H9 (cell line): Measurements from ENCODE around the gene PRADC1. TPM values are rescaled to one million over a fixed set of nuclear protein-coding genes. Genes with fewer than 3 reads are reported as not detected.

ENCODE experiments used
- DNase-seq: peaks from one replicate; pipeline ENCODE4 v3.0.0-alpha.2; 2017
- H2AFZ ChIP-seq: one replicate; pipeline ENCODE4 v1.6.1; 2013; ENCODE audit warnings: mild to moderate bottlenecking, low read length, control low read depth, moderate library complexity
- H2AK5ac ChIP-seq: 2 replicates; pipeline ENCODE4 v1.6.1; 2013; ENCODE audit warnings: low read length, control low read depth, mixed read lengths; ENCODE audit not compliant: insufficient read length
- H2BK120ac ChIP-seq: one replicate; pipeline ENCODE4 v1.6.1; 2013; ENCODE audit warnings: low read depth, mild to moderate bottlenecking, low read length, control low read depth, inconsistent platforms; ENCODE audit not compliant: poor library complexity, severe bottlenecking
- H2BK12ac ChIP-seq: 2 replicates; pipeline ENCODE4 v1.6.1; 2013; ENCODE audit warnings: low read length, control low read depth, mixed read lengths, low read depth; ENCODE audit not compliant: insufficient read length
- H2BK15ac ChIP-seq: 2 replicates; pipeline ENCODE4 v1.6.1; 2013; ENCODE audit warnings: low read depth, low read length, control low read depth
- H2BK20ac ChIP-seq: one replicate; pipeline ENCODE4 v1.6.1; 2013; ENCODE audit warnings: low read depth, mild to moderate bottlenecking, low read length, control low read depth, inconsistent platforms; ENCODE audit not compliant: poor library complexity, severe bottlenecking
- H2BK5ac ChIP-seq: 2 replicates; pipeline ENCODE4 v1.6.1; 2013; ENCODE audit warnings: low read length, control low read depth, mixed read lengths; ENCODE audit not compliant: insufficient read length
- H3K14ac ChIP-seq: 2 replicates; pipeline ENCODE4 v1.6.1; 2013; ENCODE audit warnings: low read length, control low read depth; ENCODE audit not compliant: insufficient read depth
- H3K18ac ChIP-seq: 2 replicates; pipeline ENCODE4 v1.6.1; 2013; ENCODE audit warnings: low read depth, mild to moderate bottlenecking, mixed read lengths, low read length, control low read depth; ENCODE audit not compliant: insufficient read length
- H3K23ac ChIP-seq: 2 replicates; pipeline ENCODE4 v1.6.1; 2013; ENCODE audit warnings: low read length, control low read depth, mixed read lengths, low read depth; ENCODE audit not compliant: insufficient read length
- H3K23me2 ChIP-seq: 2 replicates; pipeline ENCODE4 v1.6.1; 2013; ENCODE audit warnings: low read depth, mild to moderate bottlenecking, mixed read lengths, low read length, control low read depth; ENCODE audit not compliant: insufficient read length, poor library complexity, severe bottlenecking
- H3K27ac ChIP-seq: 2 replicates; pipeline ENCODE4 v1.5.1; 2013; ENCODE audit warnings: low read length, control low read depth, mixed read lengths, low read depth; ENCODE audit not compliant: insufficient read length
- H3K27me3 ChIP-seq: 2 replicates; pipeline ENCODE4 v1.6.1; 2013; ENCODE audit warnings: low read length, control low read depth, inconsistent platforms; ENCODE audit not compliant: insufficient read depth
- H3K4ac ChIP-seq: 2 replicates; pipeline ENCODE4 v1.6.1; 2013; ENCODE audit warnings: low read depth, mild to moderate bottlenecking, control low read depth, inconsistent platforms, low read length, moderate library complexity
- H3K4me1 ChIP-seq: 2 replicates; pipeline ENCODE4 v1.6.1; 2013; ENCODE audit warnings: low read length, control low read depth, inconsistent platforms; ENCODE audit not compliant: insufficient read depth
- H3K4me2 ChIP-seq: 2 replicates; pipeline ENCODE4 v1.6.1; 2013; ENCODE audit warnings: low read length, control low read depth, mixed read lengths; ENCODE audit not compliant: insufficient read length, insufficient read depth
- H3K56ac ChIP-seq: 2 replicates; pipeline ENCODE4 v1.6.1; 2013; ENCODE audit warnings: low read depth, mild to moderate bottlenecking, mixed read lengths, low read length, control low read depth; ENCODE audit not compliant: insufficient read length
- H3K79me1 ChIP-seq: 2 replicates; pipeline ENCODE4 v1.6.1; 2013; ENCODE audit warnings: low read depth, mild to moderate bottlenecking, moderate library complexity, low read length, control low read depth, inconsistent platforms; ENCODE audit not compliant: insufficient read depth, poor library complexity, severe bottlenecking
- H3K79me2 ChIP-seq: 2 replicates; pipeline ENCODE4 v1.6.1; 2013; ENCODE audit warnings: low read length, control low read depth, inconsistent platforms; ENCODE audit not compliant: insufficient read depth
- H3K9ac ChIP-seq: 2 replicates; pipeline ENCODE4 v1.6.1; 2013; ENCODE audit warnings: low read length, control low read depth, mixed read lengths; ENCODE audit not compliant: insufficient read length; ENCODE audit errors: extremely low read depth
- H3K9me3 ChIP-seq: one replicate; pipeline ENCODE4 v1.6.1; 2013; ENCODE audit warnings: low read depth, low read length, inconsistent platforms; ENCODE audit not compliant: control insufficient read depth
- H3T11ph ChIP-seq: one replicate; pipeline ENCODE4 v1.6.1; 2013; ENCODE audit warnings: mild to moderate bottlenecking, low read length, control low read depth, inconsistent platforms
- H4K20me1 ChIP-seq: one replicate; pipeline ENCODE4 v1.6.1; 2013; ENCODE audit not compliant: control insufficient read depth, insufficient read length, insufficient read depth
- H4K5ac ChIP-seq: 2 replicates; pipeline ENCODE4 v1.6.1; 2013; ENCODE audit warnings: low read depth, mild to moderate bottlenecking, mixed read lengths, low read length, control low read depth; ENCODE audit not compliant: insufficient read length
- H4K8ac ChIP-seq: replicated peaks from 2 replicates; pipeline ENCODE4 v1.6.1; 2013; ENCODE audit warnings: low read length, control low read depth, mixed read lengths, low read depth; ENCODE audit not compliant: insufficient read length
- H4K91ac ChIP-seq: 2 replicates; pipeline ENCODE4 v1.6.1; 2013; ENCODE audit warnings: low read depth, mild to moderate bottlenecking, moderate library complexity, mixed read lengths, low read length, control low read depth; ENCODE audit not compliant: insufficient read length
- H3K27ac Mint-ChIP-seq, 3 experiments: 2 replicates in 2 of 3; 3 replicates in 1 of 3; pipeline ENCODE4 v1.8.0; 2020 to 2021; ENCODE audit warnings: mixed read lengths in 3 of 3, mild to moderate bottlenecking in 1 of 3, moderate library complexity in 1 of 3
- H3K27me3 Mint-ChIP-seq: 2 replicates; pipeline ENCODE4 v1.8.0; 2021; ENCODE audit warnings: low read depth, mild to moderate bottlenecking, moderate library complexity, mixed read lengths
- H3K36me3 Mint-ChIP-seq, 3 experiments: 2 replicates in 2 of 3; 3 replicates in 1 of 3; pipeline ENCODE4 v1.8.0; 2020 to 2021; ENCODE audit warnings: low read depth in 3 of 3, mixed read lengths in 3 of 3; ENCODE audit not compliant: insufficient read depth in 1 of 3
- H3K4me1 Mint-ChIP-seq, 2 experiments: 2 replicates each; pipeline ENCODE4 v1.8.0; 2020; ENCODE audit warnings: mixed read lengths in 2 of 2
- H3K4me3 Mint-ChIP-seq, 2 experiments: 2 replicates in 1 of 2; 3 replicates in 1 of 2; pipeline ENCODE4 v1.8.0; 2020 to 2021; ENCODE audit warnings: mild to moderate bottlenecking in 2 of 2, mixed read lengths in 2 of 2, moderate library complexity in 1 of 2
- H3K9me3 Mint-ChIP-seq, 2 experiments: 2 replicates in 1 of 2; 3 replicates in 1 of 2; pipeline ENCODE4 v1.8.0; 2020; ENCODE audit warnings: mild to moderate bottlenecking in 2 of 2, mixed read lengths in 2 of 2, moderate library complexity in 1 of 2
- whole genome bisulfite sequencing: extraction: QIAGEN DNeasy Blood & Tissue Kit; methylation state at CpG from one replicate; pipeline ENCODE4 v1.1.7; 2013; ENCODE audit warnings: missing lambda C conversion rate, low lambda C conversion rate, mixed read lengths; ENCODE audit not compliant: insufficient read length; ENCODE audit errors: extremely low coverage; 5-methylcytosine and 5-hydroxymethylcytosine counted together
- total RNA-seq: library from RNA; stranded (reverse); gene quantifications from 2 replicates; pipeline ENCODE4 v1.2.1, GENCODE V29; 2021
- TF ChIP-seq, protein P1 (sequence below): fragments of 200-600 bp; sonication (generic); conservative IDR thresholded peaks from 3 replicates; pipeline ENCODE4 v1.8.0; 2021; ENCODE audit warnings: antibody characterized with exemption, mild to moderate bottlenecking

Gene PRADC1
- total RNA-seq, 1 experiment from 2014 or later, result 9.6 TPM

DNA sequence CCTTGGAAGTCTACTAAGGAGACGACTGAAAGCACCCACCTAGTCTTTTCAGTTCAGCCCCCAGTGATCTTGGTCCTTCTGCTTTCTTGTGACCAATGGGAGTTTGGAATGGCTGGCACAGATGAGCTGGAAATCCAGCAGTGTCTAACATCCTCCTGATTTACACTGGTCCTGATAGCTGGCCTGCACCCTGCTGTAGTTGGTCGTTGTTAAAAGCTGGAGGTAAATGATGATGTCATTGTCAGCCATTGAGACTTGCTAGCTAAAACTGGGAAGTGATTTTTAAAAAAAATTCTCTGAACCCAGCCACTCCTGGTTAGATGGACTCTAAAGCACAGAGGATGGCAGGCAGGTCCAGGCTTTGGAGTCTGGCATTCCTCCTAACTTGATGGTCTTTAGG is 20.4 kb upstream of the PRADC1 start:
- Histone ChIP-seq H3K27ac (no peak overlapping the region), H4K91ac (no peak overlapping the region), H3K14ac (no peak overlapping the region), H2BK15ac (no peak overlapping the region), H3K4me1 (no peaks in the 10 kb centered on the region), H2BK20ac (no peak overlapping the region), H3K23me2 (no peaks in the 10 kb centered on the region), H3K23ac (no peak overlapping the region), H3K4me2 (no peak overlapping the region), H2BK120ac (no peak overlapping the region), H3K9me3 (no peaks in the 10 kb centered on the region), H3K9ac (no peak overlapping the region), H4K8ac (no peak overlapping the region), H4K20me1 (no peaks in the 10 kb centered on the region), H3K79me2 (no peaks in the 10 kb centered on the region), H2AK5ac (no peak overlapping the region), H2BK12ac (no peak overlapping the region), H3K4ac (no peak overlapping the region), H3K79me1 (no peaks in the 10 kb centered on the region), H3T11ph (no peak overlapping the region), H3K18ac (no peak overlapping the region), H2AFZ (no peak overlapping the region), H2BK5ac (no peak overlapping the region), H3K56ac (no peak overlapping the region), H3K27me3 (no peaks in the 10 kb centered on the region), H4K5ac (no peak overlapping the region)
- Mint-ChIP-seq H3K9me3 (no peaks in the 10 kb centered on the region; a peak in 1 of 5 replicates), H3K27me3 (no peaks in the 10 kb centered on the region), H3K4me1 (peaks cover 10 to 16% of the 10 kb centered on the region in 2 experiments), H3K36me3 (peaks cover 38 to 65% (median 48%) of the 10 kb centered on the region in 3 experiments), H3K4me3 (no peak overlapping the region), H3K27ac (no peak overlapping the region)
- TF ChIP-seq, protein P1, sequence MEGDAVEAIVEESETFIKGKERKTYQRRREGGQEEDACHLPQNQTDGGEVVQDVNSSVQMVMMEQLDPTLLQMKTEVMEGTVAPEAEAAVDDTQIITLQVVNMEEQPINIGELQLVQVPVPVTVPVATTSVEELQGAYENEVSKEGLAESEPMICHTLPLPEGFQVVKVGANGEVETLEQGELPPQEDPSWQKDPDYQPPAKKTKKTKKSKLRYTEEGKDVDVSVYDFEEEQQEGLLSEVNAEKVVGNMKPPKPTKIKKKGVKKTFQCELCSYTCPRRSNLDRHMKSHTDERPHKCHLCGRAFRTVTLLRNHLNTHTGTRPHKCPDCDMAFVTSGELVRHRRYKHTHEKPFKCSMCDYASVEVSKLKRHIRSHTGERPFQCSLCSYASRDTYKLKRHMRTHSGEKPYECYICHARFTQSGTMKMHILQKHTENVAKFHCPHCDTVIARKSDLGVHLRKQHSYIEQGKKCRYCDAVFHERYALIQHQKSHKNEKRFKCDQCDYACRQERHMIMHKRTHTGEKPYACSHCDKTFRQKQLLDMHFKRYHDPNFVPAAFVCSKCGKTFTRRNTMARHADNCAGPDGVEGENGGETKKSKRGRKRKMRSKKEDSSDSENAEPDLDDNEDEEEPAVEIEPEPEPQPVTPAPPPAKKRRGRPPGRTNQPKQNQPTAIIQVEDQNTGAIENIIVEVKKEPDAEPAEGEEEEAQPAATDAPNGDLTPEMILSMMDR, result no peak
- no peak for DNase-seq
- no CpG with 5 or more reads among the region's 2 CpGs for WGBS
